Inflammatory macrophage (primary cell): ENCODE measurements around the gene P4HA2.

Experiments used
- DNase-seq, 2 donors: peaks; one replicate each; pipeline ENCODE4 v3.0.0-alpha.2; 2020 to 2022

P4HA2 gene

DNA sequence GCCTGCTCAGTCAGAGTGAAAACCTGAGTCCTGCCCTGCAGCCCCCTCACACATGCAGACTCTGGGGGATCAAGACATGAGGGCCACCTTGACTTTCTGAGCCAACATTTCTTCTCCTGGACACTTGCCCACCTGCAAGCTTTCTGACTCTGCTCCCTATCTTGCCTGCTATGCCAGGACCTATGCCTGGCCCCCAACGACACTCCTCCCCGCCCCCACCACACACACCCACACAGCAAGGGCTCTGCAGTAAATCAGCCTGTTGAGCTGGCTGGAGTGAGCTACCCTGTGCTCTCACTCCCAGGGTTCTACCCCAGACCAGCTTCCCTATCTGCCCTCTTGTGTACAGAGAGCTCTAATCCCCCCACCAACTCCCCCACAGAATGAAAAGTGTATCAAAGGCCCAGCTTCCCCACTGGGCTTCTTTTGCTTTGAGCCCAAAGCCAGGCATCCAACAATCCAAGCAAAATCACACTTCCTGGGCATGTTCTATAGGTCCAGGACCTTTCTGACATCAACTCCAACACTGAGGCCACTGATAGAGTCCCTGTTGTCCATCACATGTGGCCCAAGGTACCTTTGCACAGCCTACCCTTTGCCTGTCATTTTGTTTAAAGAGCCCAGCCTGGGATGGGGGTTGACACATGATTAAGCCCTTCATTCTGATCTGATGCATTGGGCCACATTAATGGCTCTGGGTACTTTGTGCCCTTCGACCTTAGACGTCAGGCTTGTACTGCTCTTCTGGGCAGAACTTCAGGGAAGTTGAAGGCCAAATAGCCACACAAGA, 37.1 kb upstream of the P4HA2 start:
- DNase-seq, result no peak

GRCh38 chr5:132263548-132264261, 36.1 kb upstream of the P4HA2 start:
- no peak for DNase-seq

- no peak for DNase-seq
These were observed 35.4 kb upstream of the P4HA2 start for GRCh38 chr5:132262882-132263547.

GRCh38 chr5:132261881-132262845, 34.5 kb upstream of the P4HA2 start:
- no peak for DNase-seq

DNA sequence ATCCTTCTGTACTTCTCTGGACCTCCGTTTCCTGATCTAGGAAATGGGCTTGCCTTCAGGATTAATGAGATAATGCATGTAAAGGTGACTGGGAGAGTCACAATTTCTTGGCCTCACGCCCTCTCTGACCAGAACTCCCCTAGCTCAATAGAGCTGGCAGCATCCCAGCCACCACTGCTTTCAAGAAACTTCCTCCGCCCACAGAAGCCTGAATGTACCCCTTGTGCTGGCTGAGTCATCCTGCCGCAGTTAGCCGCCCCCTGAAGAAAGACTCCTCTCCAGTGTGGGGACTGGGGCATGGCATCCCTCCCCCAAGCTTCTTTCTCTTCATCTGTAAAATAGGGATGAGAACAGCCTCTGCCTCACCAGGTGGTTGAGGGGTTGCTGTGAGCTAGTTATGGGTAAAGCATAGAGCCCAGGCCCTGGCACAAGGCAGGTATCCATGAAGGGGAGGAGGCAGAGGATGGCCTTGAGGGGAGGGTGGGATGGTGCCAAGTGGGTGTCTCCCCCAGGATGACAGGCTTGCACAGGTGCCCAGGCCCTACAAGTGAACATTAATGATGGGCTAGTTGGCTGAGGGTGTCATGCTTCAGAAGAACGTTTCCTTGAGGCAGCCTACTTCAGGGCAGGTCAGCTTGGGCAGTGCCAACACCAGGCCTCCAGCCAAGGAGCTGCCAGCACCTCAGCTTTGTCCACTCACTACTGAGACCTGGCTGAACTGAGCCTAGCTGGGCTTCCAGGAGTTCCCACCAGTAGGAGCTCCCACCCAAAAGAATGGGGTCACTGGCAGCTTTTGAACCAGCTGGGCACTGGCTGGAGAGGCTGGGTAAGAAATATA, 33.3 kb upstream of the P4HA2 start:
- peak; percentile 80 to 93 for DNase-seq

DNA sequence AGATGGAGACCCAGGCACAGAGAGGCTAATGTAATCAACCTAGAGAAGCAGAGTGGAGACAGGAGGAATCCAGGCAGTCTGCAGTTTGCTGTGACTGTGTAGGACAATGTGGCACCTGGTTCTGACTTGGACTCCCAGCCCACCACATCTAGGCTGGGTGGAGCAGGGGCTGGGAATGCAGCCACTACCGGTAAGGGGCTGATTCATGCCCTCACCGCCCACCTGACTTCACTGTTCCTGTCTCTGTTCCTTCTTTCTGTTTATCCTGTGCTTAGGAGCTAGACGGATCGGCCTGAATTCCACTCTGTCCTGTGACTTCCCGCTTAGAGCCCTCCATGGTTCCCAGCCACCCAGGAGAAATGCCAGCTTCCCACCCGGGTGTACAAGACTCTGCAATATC, 32.4 kb upstream of the P4HA2 start:
- peak; percentile 32 to 68 for DNase-seq

- DNase-seq, result peak in 1 of 2 donors; percentile 27
These were observed 31.6 kb upstream of the P4HA2 start for GRCh38 chr5:132259069-132259851.

DNA sequence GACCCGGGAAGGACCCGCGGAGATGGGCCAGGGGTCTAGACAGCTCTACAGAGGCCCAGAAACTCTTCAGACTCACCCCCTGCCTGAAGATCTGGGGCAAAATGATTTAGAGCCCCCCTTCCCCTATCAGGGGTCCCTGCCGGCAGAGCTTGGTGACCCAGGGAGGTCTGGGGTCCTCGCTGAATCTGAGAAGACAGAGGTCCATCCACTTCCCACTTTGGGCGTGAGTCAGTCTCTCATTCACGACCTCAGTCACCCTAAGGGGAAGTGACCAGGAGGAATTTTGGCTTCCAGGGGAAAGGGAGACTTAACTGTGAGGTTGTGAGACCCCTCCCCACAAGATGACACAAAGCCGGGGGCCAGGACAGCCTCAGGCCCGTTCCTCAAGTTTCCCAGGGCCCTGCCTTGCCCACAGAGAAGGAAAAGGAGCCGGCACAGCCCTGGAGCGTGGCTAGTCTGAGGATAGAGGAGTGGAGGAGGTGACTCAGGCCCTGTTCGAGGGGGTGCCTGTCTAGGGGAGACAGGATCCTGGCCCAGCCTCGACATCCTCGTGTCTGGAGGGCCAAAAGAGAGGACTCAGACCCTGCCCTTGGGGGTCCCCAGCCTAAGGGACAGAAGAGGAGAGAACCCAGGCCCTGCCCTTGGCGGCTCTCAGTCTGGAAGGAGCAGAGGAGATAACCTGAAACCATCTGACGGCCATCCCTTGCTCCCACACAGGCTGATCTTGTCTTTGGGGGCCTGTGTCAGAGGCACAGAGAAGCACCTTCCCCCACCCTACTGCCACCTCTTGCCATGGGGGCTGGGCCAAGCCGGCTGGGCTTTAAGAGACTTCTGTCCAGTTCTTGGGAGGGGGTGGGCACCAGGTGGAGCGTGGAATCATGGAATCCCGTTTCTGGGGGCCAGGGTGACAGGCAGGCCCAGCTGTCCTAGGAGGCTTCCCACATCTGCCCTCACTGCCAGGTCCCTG, 30.7 kb upstream of the P4HA2 start:
- peak; percentile 41 to 69 for DNase-seq

DNA sequence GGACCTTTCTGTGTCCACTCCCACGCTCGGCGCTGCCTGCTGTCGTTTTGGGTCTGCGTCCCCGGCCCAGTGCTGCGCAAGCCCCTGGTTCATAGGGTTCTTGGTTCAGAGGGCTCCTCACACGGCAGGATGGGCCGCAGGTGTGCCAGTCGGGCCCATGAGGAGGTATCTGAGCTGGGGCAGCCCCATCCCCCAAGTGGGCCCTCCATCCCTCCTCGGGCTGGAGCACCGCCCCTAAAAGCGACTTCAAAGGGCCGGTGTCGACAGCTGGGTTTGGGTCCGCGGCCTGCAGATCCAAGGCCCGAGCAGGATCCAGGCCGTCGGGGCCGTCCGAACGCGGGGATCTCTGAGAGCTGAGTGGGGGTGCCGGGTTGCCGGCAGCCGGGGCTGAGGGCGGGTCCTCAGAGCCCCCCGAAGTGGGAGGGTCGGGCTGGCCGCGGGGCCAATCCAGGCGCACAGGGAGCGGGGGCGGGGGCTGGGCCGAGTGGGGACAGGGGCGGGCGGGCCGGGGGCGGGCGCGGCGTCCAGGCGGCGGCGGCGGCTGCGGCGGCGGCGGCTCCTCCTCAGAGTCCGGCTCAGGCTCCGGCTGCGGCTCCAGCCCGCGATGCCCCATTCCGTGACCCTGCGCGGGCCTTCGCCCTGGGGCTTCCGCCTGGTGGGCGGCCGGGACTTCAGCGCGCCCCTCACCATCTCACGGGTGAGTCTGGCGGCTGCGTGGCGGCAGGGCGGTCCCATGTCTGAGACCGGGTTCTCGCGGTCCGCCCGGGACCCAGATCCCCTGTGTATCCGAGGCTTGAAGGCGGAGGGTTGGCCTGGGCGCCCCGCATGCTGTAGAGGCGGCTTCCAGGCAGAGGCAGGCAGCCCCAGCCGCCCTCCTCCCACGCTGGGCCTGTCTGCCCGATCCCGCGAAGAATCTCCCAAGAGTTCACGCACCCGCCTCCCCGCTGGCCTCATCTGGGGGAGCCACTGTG, 29.8 kb upstream of the P4HA2 start, which contains the start of gene PDLIM4:
Gene PDLIM4, plus strand, starts transcription at position 566 of the 971 bp plus-strand sequence. Its CDS starts 39 bp downstream, at position 605.
- DNase-seq, result no peak

DNA sequence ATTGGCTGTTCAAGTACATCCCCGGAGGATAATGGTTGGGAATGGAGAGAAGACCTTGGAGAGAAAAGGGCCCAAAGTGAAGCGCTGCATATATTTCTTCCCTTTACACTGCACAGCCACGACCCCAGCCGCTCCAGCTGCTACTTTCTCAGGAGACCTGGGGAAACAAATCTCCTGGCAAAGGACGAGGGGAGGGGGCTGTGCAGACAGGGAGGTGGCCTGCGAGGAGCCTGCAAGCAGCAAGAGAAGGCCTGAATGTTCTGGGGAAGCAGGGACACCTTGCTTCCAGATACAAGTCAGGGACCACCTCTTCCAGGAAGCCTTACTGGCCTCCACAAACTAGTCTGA, 29.1 kb upstream of the P4HA2 start:
- DNase-seq, result no peak

DNA sequence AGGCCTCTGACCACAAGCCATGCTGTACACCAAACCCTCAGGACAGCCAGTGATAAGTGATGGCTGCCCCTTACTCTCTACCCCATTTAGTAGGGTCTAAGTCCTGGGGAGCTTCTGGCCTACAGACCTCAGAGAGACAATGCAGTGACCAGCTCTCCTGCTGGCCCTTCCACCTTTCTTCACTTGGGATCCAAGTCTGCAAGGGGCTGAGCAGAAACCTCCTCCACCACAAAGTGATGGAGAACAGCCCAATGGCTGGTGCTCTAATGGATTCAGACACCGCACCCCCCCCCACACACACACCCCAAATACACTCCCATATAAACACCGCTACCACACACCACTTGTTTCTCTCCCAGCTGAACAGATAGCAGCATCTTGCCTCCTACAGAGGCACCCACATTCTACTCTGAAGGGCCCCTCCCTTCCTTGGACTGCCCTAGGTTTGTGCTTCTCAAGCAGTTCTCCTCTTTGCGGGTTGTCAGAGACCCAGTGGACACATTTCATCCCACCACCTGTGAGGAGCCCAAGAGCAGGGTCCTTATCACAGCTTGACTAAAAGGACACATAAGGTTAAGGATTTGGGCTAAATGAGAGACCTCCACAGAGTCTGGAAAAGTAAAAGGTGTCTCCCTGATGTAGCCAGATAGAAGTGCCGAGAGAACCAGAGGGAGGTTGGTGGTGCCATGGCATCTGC, 28.6 kb upstream of the P4HA2 start:
- no peak for DNase-seq

GRCh38 chr5:132254321-132254977, 26.8 kb upstream of the P4HA2 start:
- no peak for DNase-seq

DNA sequence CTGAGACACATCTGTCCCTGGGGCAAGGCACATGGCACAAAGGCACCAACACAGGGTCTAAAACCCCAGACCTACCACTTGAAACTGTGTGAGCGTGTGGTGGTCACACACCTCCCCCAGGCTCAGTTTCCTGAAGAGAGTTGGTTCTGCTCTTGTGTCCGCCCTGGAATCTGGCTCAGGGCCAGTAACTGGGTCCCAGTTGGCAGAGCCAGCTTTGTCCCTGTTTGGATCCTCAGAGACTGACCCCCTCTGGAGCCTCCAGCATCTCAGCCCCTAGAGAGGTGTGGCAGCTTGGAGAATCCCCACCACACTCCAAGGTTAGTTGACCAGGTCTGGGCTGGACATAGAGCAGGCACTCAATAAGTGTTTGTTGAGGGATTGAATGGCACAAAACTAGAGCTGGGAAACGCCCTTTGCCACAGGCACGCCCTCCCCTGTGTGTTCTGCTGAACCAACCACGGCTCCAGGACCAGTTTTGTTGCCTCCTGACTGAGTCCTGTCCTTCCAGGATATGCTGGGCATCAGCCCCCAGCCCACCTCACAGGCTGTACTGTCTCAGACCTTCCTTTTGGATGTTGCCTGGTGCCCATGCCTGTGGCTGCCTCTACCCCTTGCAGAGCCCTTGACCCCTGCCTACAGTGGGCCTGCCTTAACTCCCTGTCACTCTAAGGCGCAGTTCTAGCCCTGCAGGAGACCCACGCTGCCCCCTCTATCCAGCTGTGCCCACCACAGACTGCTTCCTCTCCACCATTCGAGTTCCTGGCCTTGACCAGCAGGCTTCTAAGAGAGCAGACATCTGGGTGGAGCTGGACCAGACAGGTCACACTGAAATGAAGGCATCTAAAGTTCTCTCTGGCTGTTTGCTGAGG, 26.0 kb upstream of the P4HA2 start:
- no peak for DNase-seq

- DNase-seq, result no peak
These were observed 25.4 kb upstream of the P4HA2 start for GRCh38 chr5:132253008-132253441.

DNA sequence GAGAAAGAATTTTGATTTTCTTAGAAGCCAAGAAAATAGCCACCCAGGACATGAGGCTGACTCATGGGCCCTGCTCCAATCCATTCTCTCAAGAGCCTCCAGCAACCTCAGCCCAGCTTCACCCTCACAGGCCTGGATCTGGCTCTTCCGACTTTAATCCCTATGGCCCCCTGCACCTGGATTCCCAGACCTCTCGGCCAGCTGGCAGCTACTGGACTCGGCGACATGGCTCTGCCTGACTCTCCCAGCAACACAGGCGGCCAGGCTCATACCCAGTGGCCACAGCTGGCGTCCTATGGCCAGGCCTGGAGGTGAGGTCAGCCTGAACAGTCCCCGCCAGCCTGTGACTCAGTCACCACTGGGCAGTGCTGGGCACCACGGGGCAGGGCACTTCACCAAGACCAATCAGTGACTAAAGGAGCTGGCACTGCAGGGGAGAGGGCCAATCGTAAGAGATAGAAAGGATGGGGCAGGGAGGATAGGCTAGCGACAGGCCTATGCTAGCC, 23.6 kb upstream of the P4HA2 start:
- no peak for DNase-seq

- DNase-seq, result no peak
These were observed 22.9 kb upstream of the P4HA2 start for GRCh38 chr5:132250547-132250946.
